Esophagus muscularis mucosa (tissue), 3 donors: ENCODE measurements around the gene MRPS31.

Source experiments
- POLR2A ChIP-seq: fragments of 450-650 bp; IDR thresholded peaks from one replicate; pipeline ENCODE4 v1.6.1; 2017; ENCODE audit warnings: antibody characterized with exemption, moderate library complexity, mild to moderate bottlenecking, low read depth
- TF ChIP-seq, protein P1 (sequence below), 3 experiments: fragments of 200-600 bp in 2 of 3; fragments of 450-650 bp in 1 of 3; sonication (generic) in 2 of 3; IDR thresholded peaks; one replicate each; pipeline ENCODE4 v1.5.1; 2017 to 2019; ENCODE audit warnings: antibody characterized with exemption in 3 of 3, mild to moderate bottlenecking in 2 of 3, moderate library complexity in 1 of 3

DNA sequence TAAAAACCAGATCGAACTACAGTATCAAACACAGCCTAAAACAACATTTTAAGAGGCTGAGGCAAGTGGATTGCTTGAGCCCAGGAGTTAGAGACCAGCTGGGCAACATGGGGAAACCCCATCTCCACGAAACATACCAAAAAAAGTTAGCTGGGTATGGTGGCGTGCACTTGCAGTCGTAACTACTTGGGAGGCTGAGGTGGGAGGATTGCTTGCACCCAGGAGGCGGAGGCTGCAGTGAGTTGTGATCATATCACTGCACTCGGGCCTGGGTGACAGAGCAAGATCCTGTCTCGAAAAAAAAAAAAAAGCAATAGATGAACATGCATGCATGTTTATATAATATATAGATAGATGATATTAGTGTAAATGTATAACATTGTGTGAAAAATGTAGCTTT lies 5.2 kb upstream of the MRPS31 start:
- TF ChIP-seq, protein P1, sequence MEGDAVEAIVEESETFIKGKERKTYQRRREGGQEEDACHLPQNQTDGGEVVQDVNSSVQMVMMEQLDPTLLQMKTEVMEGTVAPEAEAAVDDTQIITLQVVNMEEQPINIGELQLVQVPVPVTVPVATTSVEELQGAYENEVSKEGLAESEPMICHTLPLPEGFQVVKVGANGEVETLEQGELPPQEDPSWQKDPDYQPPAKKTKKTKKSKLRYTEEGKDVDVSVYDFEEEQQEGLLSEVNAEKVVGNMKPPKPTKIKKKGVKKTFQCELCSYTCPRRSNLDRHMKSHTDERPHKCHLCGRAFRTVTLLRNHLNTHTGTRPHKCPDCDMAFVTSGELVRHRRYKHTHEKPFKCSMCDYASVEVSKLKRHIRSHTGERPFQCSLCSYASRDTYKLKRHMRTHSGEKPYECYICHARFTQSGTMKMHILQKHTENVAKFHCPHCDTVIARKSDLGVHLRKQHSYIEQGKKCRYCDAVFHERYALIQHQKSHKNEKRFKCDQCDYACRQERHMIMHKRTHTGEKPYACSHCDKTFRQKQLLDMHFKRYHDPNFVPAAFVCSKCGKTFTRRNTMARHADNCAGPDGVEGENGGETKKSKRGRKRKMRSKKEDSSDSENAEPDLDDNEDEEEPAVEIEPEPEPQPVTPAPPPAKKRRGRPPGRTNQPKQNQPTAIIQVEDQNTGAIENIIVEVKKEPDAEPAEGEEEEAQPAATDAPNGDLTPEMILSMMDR (IDR thresholded peaks at IDR 0.05): no peak
- no peak for TF ChIP-seq POLR2A
